DOHH2 (cell line): ENCODE data around the gene PRKCH.

Experiments used
- CTCF ChIP-seq: fragments of 200-600 bp; sonication (generic); IDR thresholded peaks from one replicate; pipeline ENCODE4 v1.5.1; 2014; ENCODE audit warnings: antibody characterized with exemption, mild to moderate bottlenecking, low read depth, low read length; ENCODE audit not compliant: poor library complexity, severe bottlenecking
- EZH2phosphoT487 ChIP-seq: fragments of 200-600 bp; sonication (generic); IDR thresholded peaks from 2 replicates; pipeline ENCODE4 v1.6.1; 2017; ENCODE audit warnings: borderline replicate concordance, mild to moderate bottlenecking, antibody characterized with exemption, low read length, moderate library complexity, mixed read lengths

GRCh38 chr14:61498303-61498702, 176.9 kb downstream of the PRKCH start:
- TF ChIP-seq CTCF (no peak), EZH2phosphoT487 (no peak)
